22Rv1 (cell line): ENCODE data around the gene SND1.
"Not testable (repeated sequence)": the region's sequence is repeated elsewhere in the genome, so short reads cannot be mapped to it uniquely, and the experiment has no call there.

Experiments used
- H3K27ac ChIP-seq: fragments of 450-650 bp; 2 replicates; pipeline ENCODE4 v1.5.1; 2017
- CTCF ChIP-seq: fragments of 450-650 bp; IDR thresholded peaks from 2 replicates; pipeline ENCODE4 v1.5.1; 2017; ENCODE audit warnings: mild to moderate bottlenecking
- ZFX ChIP-seq: fragments of 450-650 bp; IDR thresholded peaks from 2 replicates; pipeline ENCODE4 v1.6.1; 2017; ENCODE audit warnings: antibody characterized with exemption, borderline replicate concordance

The SND1 gene

DNA sequence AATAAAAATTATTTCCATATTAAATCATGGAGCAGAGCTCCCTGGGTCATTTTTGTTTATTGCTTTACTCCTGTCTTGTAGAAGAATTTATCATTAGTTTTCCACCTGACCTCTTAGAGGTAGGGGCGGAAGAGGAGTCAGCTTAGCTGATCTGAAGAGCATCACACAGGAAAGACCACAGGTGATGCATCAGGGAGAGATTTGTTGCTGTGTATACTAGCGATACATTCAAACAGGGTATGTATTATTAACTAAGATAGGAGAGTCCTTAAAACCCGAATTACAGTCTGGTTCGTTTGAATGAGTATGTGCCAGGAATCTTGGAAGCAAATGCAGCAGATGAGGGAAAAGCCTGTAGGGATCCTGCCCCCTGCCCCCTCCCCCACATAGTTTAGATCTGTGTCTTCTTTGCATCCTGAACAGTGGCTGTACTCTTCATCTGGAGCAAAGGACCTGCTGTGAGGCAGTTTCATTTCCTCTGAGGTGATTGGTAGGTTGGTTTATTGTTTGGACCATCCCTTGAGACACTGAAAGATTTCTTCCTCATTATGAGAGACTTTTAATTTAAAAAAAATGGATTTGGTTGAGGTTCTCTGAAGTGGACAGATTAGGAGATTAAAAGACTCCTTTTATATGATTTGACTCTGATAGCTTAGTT is 177.0 kb downstream of the SND1 start:
- no peak for TF ChIP-seq CTCF
- TF ChIP-seq ZFX, result no peak

DNA sequence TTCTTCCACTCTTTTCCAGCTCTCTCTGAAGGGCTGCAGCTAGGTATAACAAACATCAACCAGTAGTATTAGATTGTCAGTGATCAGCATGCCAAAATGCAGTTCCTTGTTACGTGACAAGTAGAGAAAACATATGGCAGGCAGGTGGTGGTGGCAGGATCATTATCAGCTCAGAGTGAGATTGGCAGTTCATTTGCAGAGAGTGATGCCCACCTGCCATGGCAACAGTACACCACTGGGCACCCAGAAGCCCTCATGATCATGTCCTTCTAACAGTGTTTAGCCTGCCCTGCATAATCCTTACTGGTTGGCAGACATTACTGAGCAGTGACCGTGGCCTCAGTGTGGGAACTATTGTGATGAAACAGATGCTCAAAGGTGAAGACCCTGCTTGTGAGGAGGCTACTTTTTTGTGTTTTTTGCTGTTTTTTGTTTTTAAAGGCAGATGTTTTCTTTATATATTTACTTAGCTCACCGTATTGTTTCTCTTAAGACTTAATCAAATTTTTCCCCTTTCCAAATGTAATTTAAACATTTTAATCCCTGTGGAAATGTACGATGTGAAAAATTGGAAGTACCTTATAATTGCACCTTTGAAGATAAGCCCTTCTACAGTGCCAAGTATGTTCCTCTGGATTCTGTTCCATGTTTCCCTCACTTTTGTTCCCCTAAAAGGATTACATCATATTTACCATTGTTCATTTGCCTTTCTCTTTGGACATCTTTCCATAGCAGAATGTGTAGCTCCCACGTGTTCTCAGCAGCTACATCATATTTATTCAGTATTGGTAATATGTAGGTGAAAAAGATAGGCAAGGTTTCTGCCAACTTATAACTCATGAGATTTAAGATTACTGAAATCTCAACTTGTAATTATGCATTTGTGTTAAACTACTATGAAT is 179.6 kb downstream of the SND1 start:
- no peak for TF ChIP-seq ZFX
- no peak for TF ChIP-seq CTCF
- H3K27ac ChIP-seq, result no peak overlapping the region

More for the DNA sequence above, 177.0 kb downstream of the SND1 start:
- H3K27ac ChIP-seq, result no peak overlapping the region

DNA sequence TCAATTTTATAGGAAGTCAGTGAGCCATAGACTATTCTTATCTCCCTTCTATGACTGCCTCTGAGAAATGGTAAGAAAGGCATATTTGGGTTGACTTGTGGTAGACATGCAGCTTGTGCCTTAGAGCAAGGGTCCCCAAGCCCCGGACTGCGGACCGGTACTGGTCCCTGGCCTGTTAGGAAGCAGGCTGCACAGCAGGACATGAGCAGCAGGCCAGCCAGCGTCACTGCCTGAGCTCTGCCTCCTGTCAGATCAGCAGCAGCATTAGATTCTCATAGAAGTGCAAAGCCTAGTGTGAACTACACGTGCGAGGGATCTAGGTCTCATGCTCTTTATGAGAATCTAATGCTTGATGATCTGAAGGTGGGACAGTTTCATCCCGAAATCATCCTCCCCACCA is 180.6 kb downstream of the SND1 start:
- H3K27ac ChIP-seq, result no peak overlapping the region
- TF ChIP-seq CTCF, result no peak
- no peak for TF ChIP-seq ZFX

DNA sequence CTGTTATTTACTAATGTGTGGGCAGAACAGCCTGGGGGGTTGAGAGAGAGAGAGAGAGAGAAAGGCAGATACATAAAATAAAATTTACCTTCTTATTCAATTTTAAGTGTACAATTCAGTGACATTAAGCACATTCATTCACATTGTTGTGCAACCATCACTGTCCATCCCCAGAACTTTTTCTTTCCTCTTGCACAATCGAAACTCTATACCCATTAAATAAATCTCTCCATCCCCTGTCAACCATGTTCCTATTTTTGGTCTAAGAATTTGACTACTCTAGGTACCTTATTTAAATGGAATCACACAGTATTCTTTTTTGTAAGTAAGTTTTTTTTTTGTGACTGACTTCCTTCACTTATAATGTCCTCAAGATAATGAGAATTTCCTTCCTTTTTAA is 181.6 kb downstream of the SND1 start:
- TF ChIP-seq ZFX (no peak), CTCF (no peak)
- H3K27ac ChIP-seq, result no peak overlapping the region

DNA sequence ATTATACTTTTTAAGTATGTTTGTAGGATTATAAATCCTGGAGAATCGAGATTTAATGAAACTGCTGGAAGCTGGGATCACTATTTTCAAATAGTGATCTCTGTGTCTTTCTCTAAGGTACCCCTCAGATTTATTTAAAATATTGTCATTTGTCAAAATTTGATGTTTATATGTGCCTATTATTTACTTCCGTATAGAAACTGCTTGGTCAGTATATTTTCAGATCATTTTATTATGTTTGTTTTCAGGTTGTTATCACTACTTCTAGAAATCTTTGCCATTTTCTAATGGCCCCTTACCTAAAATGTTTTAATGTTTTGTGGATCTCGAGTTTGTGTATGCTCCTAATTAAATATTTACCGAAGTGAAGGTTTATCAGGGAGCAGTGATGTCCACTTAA is 183.7 kb downstream of the SND1 start:
- TF ChIP-seq CTCF (no peak), ZFX (no peak)

GRCh38 chr7:127837816-127838410 is 185.9 kb downstream of the SND1 start:
- H3K27ac ChIP-seq, result not testable (repeated sequence)

More for the DNA sequence above, 183.7 kb downstream of the SND1 start:
- no peak overlapping the region for H3K27ac ChIP-seq

- no peak for TF ChIP-seq ZFX
- TF ChIP-seq CTCF, result no peak
- no peak overlapping the region for H3K27ac ChIP-seq
Observed at GRCh38 chr7:127838816-127839415, 186.9 kb downstream of the SND1 start.
